Measurements from ENCODE around the gene NDST1. TPM values are rescaled to one million over a fixed set of nuclear protein-coding genes. Genes with fewer than 3 reads are reported as not detected.

The NDST1 gene
- total RNA-seq, 2 experiments from 2014 or later = 7.1 to 7.3 TPM

Other genes with a start within 250 kb of the NDST1 start
- not detected for gene CAMK2A, start 218.4 kb upstream of the NDST1 start, total RNA-seq
- not detected for gene ARSI, start 205.2 kb upstream of the NDST1 start, total RNA-seq
- gene TCOF1, start 150.4 kb upstream of the NDST1 start, total RNA-seq = 100 to 1,000 TPM; 138 to 140 TPM
- 100 to 1,000 TPM; 290 to 294 TPM for gene CD74, start 95.2 kb upstream of the NDST1 start, total RNA-seq
- 1,000 to 10,000 TPM; 2,978 to 3,004 TPM for gene RPS14, start 58.4 kb upstream of the NDST1 start, total RNA-seq
- gene SYNPO, start 132.5 kb downstream of the NDST1 start, total RNA-seq = under 1 TPM; 0.39 to 0.76 TPM
- gene MYOZ3, start 153.1 kb downstream of the NDST1 start, total RNA-seq = under 1 TPM; 0.06 to 0.16 TPM
- gene RBM22, start 192.9 kb downstream of the NDST1 start, total RNA-seq = 10 to 100 TPM; 62.7 to 71.7 TPM

Data from activated naive CD8-positive, alpha-beta T cell treated with anti-CD3 and anti-CD28 coated beads for 36 hours (primary cell).